HG03280 (cell line): ENCODE results near the gene PLEKHM2.
A peak's percentile ranks its signal among the peaks of the same experiment; 100 is the strongest.
"Not testable (repeated sequence)": the region's sequence is repeated elsewhere in the genome, so short reads cannot be mapped to it uniquely, and the experiment has no call there.

ENCODE experiments used
- ATAC-seq: cut with Tn5 transposase; IDR thresholded peaks from one replicate; pipeline ENCODE4 v1.9.1; 2021; ENCODE audit warnings: mild to moderate bottlenecking, moderate library complexity; ENCODE audit not compliant: unreplicated experiment

PLEKHM2 gene, protein sequence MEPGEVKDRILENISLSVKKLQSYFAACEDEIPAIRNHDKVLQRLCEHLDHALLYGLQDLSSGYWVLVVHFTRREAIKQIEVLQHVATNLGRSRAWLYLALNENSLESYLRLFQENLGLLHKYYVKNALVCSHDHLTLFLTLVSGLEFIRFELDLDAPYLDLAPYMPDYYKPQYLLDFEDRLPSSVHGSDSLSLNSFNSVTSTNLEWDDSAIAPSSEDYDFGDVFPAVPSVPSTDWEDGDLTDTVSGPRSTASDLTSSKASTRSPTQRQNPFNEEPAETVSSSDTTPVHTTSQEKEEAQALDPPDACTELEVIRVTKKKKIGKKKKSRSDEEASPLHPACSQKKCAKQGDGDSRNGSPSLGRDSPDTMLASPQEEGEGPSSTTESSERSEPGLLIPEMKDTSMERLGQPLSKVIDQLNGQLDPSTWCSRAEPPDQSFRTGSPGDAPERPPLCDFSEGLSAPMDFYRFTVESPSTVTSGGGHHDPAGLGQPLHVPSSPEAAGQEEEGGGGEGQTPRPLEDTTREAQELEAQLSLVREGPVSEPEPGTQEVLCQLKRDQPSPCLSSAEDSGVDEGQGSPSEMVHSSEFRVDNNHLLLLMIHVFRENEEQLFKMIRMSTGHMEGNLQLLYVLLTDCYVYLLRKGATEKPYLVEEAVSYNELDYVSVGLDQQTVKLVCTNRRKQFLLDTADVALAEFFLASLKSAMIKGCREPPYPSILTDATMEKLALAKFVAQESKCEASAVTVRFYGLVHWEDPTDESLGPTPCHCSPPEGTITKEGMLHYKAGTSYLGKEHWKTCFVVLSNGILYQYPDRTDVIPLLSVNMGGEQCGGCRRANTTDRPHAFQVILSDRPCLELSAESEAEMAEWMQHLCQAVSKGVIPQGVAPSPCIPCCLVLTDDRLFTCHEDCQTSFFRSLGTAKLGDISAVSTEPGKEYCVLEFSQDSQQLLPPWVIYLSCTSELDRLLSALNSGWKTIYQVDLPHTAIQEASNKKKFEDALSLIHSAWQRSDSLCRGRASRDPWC

GRCh38 chr1:15684042-15684461 is at the start of gene PLEKHM2:
PLEKHM2 (plus strand) TSS chr1:15684320; CDS start chr1:15684559, 239 bp downstream.
- ATAC-seq: peak; percentile 78

- ATAC-seq: no peak
These were observed 47.7 kb upstream of the PLEKHM2 start for GRCh38 chr1:15636436-15636835.

DNA sequence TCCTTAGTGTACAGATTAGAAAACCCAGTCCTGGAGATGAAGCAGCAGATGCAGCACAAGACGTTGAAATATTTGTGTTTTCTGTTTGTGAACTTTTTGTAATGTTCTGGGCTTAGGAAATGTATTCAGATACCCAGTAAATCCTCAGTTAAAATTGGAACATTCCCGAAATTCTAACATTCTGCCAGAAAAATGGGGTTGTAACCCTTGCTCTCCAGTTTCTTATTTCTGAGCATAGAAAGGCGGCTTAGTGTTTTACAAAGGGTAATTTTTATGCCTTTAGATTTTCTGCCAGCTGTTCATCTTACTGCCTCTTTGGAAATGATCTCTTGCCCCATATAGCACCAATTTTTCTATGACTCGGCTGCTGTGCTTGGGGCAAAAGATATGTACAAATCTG is 46.3 kb upstream of the PLEKHM2 start:
- no peak for ATAC-seq

GRCh38 chr1:15639262-15639661 is 44.9 kb upstream of the PLEKHM2 start:
- ATAC-seq: no peak

DNA sequence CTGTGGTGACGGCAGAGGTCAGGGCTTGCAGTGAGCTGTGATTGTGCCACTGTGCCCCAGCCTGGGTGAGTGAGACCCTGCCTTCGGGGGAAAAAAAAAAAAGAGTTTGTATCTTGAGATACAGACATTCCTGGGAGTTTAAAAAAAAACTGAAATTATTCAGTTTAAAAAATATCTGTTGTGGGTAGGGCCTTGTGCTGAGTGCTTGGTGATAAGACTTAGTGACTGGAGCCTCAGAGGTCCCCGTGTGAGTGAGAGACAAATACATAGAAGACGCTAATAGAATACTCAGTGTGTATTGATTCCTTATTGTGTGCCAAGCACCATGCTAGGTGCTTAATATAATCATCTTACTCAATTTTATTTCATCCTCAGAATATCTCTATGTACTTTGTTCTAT is 44.2 kb upstream of the PLEKHM2 start:
- no peak for ATAC-seq

GRCh38 chr1:15640667-15641066 is 43.5 kb upstream of the PLEKHM2 start:
- ATAC-seq: no peak

DNA sequence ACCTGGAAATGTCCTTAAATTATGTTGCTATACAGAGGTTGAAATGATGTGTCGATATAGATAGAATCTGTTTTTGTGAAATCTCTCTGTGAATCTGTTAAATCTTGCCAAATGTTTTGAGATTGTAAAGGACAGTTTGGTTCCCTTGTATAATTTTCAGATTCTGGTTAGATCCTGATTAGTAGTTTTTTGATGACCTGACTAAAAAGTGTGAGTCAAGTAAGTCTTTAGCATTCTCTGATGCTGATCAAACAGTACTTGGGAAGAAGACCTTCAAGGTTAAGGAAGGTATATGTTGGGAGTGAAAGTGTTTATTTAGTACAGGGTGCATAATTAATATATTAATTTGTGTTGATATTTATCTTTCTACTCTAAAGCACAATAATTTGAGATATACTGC is 34.2 kb upstream of the PLEKHM2 start:
- ATAC-seq: no peak

- ATAC-seq: no peak
These were observed 33.7 kb upstream of the PLEKHM2 start for GRCh38 chr1:15650433-15650832.

DNA sequence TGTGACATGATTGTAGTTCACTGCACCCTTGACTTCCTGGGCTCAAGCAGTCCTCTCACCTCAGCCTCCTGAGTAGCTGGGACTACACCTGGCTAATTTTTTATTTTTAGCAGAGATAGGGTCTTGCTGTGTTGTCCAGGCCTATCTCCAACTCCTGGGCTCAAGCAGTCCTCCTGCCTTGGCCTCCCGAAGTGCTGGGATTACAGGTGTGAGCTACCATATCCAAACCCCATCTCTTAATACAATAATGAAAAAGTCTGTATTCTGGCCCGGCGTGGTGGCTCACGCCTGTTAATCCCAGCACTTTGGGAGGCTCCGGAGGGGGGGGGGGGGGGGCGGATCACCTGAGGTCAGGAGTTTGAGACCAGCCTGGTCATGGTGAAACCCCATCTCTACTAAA is 32.0 kb upstream of the PLEKHM2 start:
- not testable (repeated sequence) for ATAC-seq

DNA sequence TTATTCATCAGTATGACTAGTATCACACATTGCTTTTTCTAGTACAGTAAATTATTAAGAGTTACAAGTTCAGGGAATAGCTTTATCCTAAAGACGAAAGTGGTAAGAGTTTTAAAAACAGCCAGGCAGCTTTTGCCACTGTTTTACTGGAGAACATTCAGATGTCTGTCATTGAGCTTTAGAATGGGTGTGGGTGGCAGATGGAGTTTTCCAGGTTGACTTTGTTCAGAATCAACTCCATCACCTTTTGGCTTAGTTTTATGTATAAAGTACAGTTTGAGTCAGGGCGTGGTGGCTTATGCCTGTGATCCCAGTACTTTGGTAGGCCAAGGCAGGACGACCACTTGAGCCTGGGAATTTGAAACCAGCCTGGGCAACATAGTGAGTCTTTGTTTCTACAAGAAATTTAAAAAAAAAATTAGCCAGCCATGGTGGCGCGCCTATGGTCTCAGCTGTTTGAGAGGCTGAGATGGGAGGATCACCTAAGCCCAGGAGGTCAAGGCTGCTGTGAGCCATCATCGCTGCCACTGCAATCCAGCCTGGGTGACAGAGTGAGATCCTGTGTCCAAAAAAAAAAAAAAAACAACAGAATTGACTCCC is 29.9 kb upstream of the PLEKHM2 start:
- ATAC-seq: no peak

GRCh38 chr1:15656464-15656863 is 27.7 kb upstream of the PLEKHM2 start:
- ATAC-seq: no peak

GRCh38 chr1:15657021-15657420 is 27.1 kb upstream of the PLEKHM2 start:
- ATAC-seq: no peak

GRCh38 chr1:15660151-15660550 is 24.0 kb upstream of the PLEKHM2 start:
- no peak for ATAC-seq

GRCh38 chr1:15662477-15662876 is 21.6 kb upstream of the PLEKHM2 start:
- no peak for ATAC-seq

- no peak for ATAC-seq
These were observed 20.2 kb upstream of the PLEKHM2 start for GRCh38 chr1:15663925-15664324.

- ATAC-seq: no peak
These were observed 16.8 kb upstream of the PLEKHM2 start for GRCh38 chr1:15667362-15667761.

DNA sequence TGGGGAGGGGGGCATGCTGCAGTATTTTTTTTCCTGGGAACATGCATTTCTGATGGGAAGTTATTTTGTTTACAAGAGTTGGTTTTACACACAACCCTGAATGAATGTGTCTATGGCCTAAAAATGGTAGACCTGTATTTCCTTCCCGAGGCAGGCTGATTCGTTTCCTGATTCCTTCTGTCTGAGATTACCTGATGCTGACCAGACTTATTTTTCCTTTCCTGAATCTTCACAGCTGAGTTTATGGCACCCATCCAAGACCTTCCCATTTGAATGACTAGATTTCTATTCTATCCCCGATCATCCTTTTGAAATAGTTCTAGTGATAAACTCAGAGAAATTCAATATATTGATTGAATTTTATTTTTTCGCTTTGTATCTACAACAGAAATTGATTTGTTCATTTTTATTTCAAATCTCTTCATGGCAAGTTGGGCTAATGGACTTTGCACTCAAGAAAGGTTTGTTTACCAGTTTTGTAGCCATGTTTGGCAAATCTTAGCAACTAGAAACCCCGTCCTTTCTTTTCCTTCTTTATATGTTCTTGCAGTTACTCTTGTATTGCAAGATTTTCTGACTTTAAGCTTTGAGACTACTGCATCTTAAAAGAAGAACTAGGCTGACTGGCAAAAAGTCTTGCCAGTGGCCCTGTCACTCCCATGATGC is 15.9 kb upstream of the PLEKHM2 start:
- no peak for ATAC-seq

GRCh38 chr1:15669074-15669473 is 15.0 kb upstream of the PLEKHM2 start:
- no peak for ATAC-seq

- no peak for ATAC-seq
These were observed 14.3 kb upstream of the PLEKHM2 start for GRCh38 chr1:15669864-15670263.

- no peak for ATAC-seq
These were observed 12.7 kb upstream of the PLEKHM2 start for GRCh38 chr1:15671430-15671829.
